Gastroesophageal sphincter (tissue), 4 donors: ENCODE measurements around the gene CCDC117. TPM values are rescaled to one million over a fixed set of nuclear protein-coding genes. Genes with fewer than 3 reads are reported as not detected.
A peak's percentile ranks its signal among the peaks of the same experiment; 100 is the strongest.

Experiments used
- ATAC-seq: fragments of 150-250 bp; one replicate; pipeline ENCODE4 v1.9.1; 2016; ENCODE audit warnings: mild to moderate bottlenecking, moderate library complexity
- H3K27ac ChIP-seq, 4 donors: fragments of 200-600 bp; sonication (generic) in 3 of 4; 1 replicate in 3 of 4; 2 replicates in 1 of 4; pipeline ENCODE4 v1.5.1; 2016 to 2019
- H3K27me3 ChIP-seq: fragments of 200-600 bp; sonication (generic); one replicate; pipeline ENCODE4 v1.5.1; 2019
- H3K36me3 ChIP-seq, 2 donors: fragments of 200-600 bp; sonication (generic); one replicate each; pipeline ENCODE4 v1.5.1; 2019; ENCODE audit warnings: control low read depth in 1 of 2
- H3K4me1 ChIP-seq, 3 donors: fragments of 200-600 bp; sonication (generic); 1 replicate in 2 of 3; 2 replicates in 1 of 3; pipeline ENCODE4 v1.5.1; 2016 to 2019; ENCODE audit warnings: control low read depth in 2 of 3
- H3K4me3 ChIP-seq, 2 donors: fragments of 200-600 bp; sonication (generic); one replicate each; pipeline ENCODE4 v1.5.1; 2019; ENCODE audit warnings: mild to moderate bottlenecking in 1 of 2, moderate library complexity in 1 of 2
- H3K9me3 ChIP-seq, 3 donors: fragments of 200-600 bp; sonication (generic); one replicate each; pipeline ENCODE4 v1.5.1; 2017 to 2019; ENCODE audit warnings: control low read depth in 2 of 3
- EP300 ChIP-seq: sonication (generic); formaldehyde crosslinking; IDR thresholded peaks from one replicate; pipeline ENCODE4 v1.6.1; 2017; ENCODE audit warnings: antibody characterized with exemption, mild to moderate bottlenecking
- POLR2A ChIP-seq, 2 donors: fragments of 450-650 bp; IDR thresholded peaks; one replicate each; pipeline ENCODE4 v1.6.1; 2017; ENCODE audit warnings: antibody characterized with exemption in 2 of 2, mild to moderate bottlenecking in 2 of 2, moderate library complexity in 1 of 2
- POLR2AphosphoS5 ChIP-seq: sonication (generic); formaldehyde crosslinking; IDR thresholded peaks from one replicate; pipeline ENCODE4 v1.6.1; 2017; ENCODE audit warnings: antibody characterized with exemption
- WGBS, 2 donors: methylation state at CpG; one replicate each; pipeline ENCODE4 v1.1.5; 2018; ENCODE audit warnings: low coverage in 1 of 2; 5-methylcytosine and 5-hydroxymethylcytosine counted together
- total RNA-seq, 4 donors: library from RNA; depleted of rRNA; stranded (reverse); fragments of >200 nt; gene quantifications; one replicate each; pipeline ENCODE4 v1.1.0, GENCODE V29; 2016
- TF ChIP-seq, protein P1 (sequence below), 4 experiments: fragments of 200-600 bp in 2 of 4; fragments of 450-650 bp in 2 of 4; sonication (generic) in 1 of 4; IDR thresholded peaks; one replicate each; pipeline ENCODE4 v1.5.1; 2017 to 2019; ENCODE audit warnings: antibody characterized with exemption in 4 of 4, mild to moderate bottlenecking in 2 of 4, moderate library complexity in 2 of 4

Gene CCDC117
- total RNA-seq, 4 donors from 2014 or later = 23.2 to 34.2 (median 25.7) TPM

DNA sequence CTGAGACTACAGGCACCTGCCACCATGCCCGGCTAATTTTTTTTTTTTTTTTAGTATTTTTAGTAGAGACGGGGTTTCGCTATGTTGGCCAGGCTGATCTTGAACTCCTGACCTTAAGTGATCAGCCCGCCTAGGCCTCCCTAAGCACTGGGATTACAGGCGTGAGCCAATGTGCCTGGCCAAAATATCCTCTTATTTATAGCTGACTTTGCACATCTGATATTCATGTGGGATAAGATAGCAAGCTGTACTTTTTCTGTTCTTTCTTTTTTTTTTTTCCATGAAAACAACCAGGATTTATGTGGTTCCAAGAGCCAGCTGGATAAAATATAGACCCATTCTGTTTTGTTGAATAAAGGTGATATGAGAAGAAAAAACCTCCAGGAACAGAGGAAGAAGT lies 40.0 kb downstream of the CCDC117 start:
- TF ChIP-seq EP300 (no peak), POLR2AphosphoS5 (no peak), POLR2A (IDR thresholded peaks at IDR 0.05) (no peak)
- TF ChIP-seq, protein P1, sequence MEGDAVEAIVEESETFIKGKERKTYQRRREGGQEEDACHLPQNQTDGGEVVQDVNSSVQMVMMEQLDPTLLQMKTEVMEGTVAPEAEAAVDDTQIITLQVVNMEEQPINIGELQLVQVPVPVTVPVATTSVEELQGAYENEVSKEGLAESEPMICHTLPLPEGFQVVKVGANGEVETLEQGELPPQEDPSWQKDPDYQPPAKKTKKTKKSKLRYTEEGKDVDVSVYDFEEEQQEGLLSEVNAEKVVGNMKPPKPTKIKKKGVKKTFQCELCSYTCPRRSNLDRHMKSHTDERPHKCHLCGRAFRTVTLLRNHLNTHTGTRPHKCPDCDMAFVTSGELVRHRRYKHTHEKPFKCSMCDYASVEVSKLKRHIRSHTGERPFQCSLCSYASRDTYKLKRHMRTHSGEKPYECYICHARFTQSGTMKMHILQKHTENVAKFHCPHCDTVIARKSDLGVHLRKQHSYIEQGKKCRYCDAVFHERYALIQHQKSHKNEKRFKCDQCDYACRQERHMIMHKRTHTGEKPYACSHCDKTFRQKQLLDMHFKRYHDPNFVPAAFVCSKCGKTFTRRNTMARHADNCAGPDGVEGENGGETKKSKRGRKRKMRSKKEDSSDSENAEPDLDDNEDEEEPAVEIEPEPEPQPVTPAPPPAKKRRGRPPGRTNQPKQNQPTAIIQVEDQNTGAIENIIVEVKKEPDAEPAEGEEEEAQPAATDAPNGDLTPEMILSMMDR (IDR thresholded peaks at IDR 0.05) = no peak
- Histone ChIP-seq H3K4me1 (peaks cover 0 to 25% (median 0%) of the 10 kb centered on the region in 3 donors), H3K36me3 (peaks cover 0 to 16% of the 10 kb centered on the region in 2 donors), H3K9me3 (no peaks in the 10 kb centered on the region), H3K27ac (peak overlapping the region in 1 of 4 donors; percentile 39), H3K4me3 (no peak overlapping the region), H3K27me3 (no peaks in the 10 kb centered on the region)
- WGBS, 2 donors = 40 to 82% methylated on average over 1 to 5 of the region's 5 CpGs
- no peak for ATAC-seq

GRCh38 chr22:28813772-28814518 lies 41.5 kb downstream of the CCDC117 start:
- ATAC-seq = peak; percentile 74
- 80 to 94% methylated on average over 2 of the region's 2 CpGs for WGBS, 2 donors
- H3K9me3 ChIP-seq = no peaks in the 10 kb centered on the region
- H3K4me1 ChIP-seq = peaks cover 0 to 37% (median 0%) of the 10 kb centered on the region in 3 donors
- no peak overlapping the region for H3K4me3 ChIP-seq
- no peaks in the 10 kb centered on the region for H3K27me3 ChIP-seq
- peaks cover 0 to 2% of the 10 kb centered on the region in 2 donors for H3K36me3 ChIP-seq
- H3K27ac ChIP-seq = peak overlapping the region in 1 of 4 donors; percentile 39
- TF ChIP-seq, protein P1 (IDR thresholded peaks at IDR 0.05) = no peak
- no peak for TF ChIP-seq POLR2AphosphoS5
- no peak for TF ChIP-seq POLR2A (IDR thresholded peaks at IDR 0.05)
- TF ChIP-seq EP300 = no peak

DNA sequence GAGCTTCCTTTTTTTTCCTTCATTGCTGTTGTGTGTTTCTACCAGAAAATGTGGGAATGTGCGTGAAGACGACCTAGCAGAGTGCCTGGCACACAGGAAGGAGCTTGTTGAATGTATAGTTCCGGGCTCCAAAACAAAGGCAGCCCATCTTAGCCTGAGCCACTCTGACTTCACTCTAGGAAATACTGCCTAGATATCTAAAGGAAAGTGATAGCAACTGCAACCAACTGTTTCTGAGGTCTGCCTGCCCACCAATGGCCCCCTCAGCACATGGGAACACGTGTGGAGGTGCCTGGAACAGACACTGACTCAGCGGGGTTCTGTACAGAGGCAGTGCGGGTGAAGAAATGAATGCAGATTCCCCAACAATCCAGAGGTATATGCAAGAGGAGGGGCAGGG lies 42.6 kb downstream of the CCDC117 start:
- Histone ChIP-seq H3K36me3 (no peaks in the 10 kb centered on the region), H3K4me3 (no peak overlapping the region), H3K27ac (no peak overlapping the region), H3K27me3 (no peaks in the 10 kb centered on the region), H3K4me1 (peaks cover 0 to 42% (median 4%) of the 10 kb centered on the region in 3 donors), H3K9me3 (no peaks in the 10 kb centered on the region)
- TF ChIP-seq EP300 = no peak
- TF ChIP-seq, protein P1 (IDR thresholded peaks at IDR 0.05) = no peak
- no peak for TF ChIP-seq POLR2AphosphoS5
- no peak for TF ChIP-seq POLR2A (IDR thresholded peaks at IDR 0.05)
- 65 to 70% methylated on average over 4 to 6 of the region's 6 CpGs for WGBS, 2 donors
- no peak for ATAC-seq

DNA sequence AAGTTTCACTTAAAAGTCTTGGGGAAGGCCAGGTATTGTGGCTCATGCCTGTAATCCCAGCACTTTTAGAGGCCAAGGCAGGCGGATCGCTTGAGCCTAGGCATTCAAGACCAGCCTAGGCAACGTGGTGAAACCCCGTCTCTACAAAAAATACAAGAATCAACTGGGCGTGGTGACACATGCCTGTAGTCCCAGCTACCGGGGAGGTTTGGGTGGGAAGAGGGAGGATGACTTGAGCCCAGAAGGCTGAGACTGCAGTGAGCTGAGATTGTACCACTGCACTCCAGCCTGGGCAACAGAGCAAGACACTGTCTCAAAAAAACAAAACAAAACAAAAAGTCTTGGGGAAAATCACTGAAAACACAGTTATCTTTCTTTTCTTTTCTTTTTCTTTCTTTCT lies 43.2 kb downstream of the CCDC117 start:
- no peak for ATAC-seq
- no peaks in the 10 kb centered on the region for H3K36me3 ChIP-seq
- no peak overlapping the region for H3K4me3 ChIP-seq
- whole genome bisulfite sequencing, 2 donors = 77 to 96% methylated on average over 5 to 6 of the region's 6 CpGs
- H3K27ac ChIP-seq = no peak overlapping the region
- TF ChIP-seq POLR2AphosphoS5 = no peak
- no peaks in the 10 kb centered on the region for H3K27me3 ChIP-seq
- no peaks in the 10 kb centered on the region for H3K9me3 ChIP-seq
- H3K4me1 ChIP-seq = peaks cover 0 to 42% (median 4%) of the 10 kb centered on the region in 3 donors

GRCh38 chr22:28817064-28817463 lies 44.6 kb downstream of the CCDC117 start:
- H3K9me3 ChIP-seq = no peaks in the 10 kb centered on the region
- ATAC-seq = no peak
- H3K4me3 ChIP-seq = no peak overlapping the region
- 94% methylated on average over 2 of the region's 2 CpGs; no CpG with 5 or more reads in 1 of the 2 donors for WGBS, 2 donors
- H3K27me3 ChIP-seq = no peaks in the 10 kb centered on the region
- no peaks in the 10 kb centered on the region for H3K36me3 ChIP-seq
- TF ChIP-seq POLR2AphosphoS5 (no peak), POLR2A (IDR thresholded peaks at IDR 0.05) (no peak), EP300 (no peak)
- H3K27ac ChIP-seq = no peak overlapping the region
- peaks cover 0 to 33% (median 4%) of the 10 kb centered on the region in 3 donors for H3K4me1 ChIP-seq
